T-helper 2 cell treated with Interferon-gamma antibody and Interleukin-4, amounts not matched to agents 5 μg/mL and 100 μg/mL, for 36 hours (primary cell): Measurements from ENCODE around the gene PXDN.

Experiments
- DNase-seq: peaks from one replicate; pipeline ENCODE4 v3.0.0; 2021; ENCODE audit warnings: low spot score
- H3K27ac Mint-ChIP-seq: one replicate; pipeline ENCODE4 v1.8.0; 2021; ENCODE audit warnings: mild to moderate bottlenecking, mixed read lengths
- H3K27me3 Mint-ChIP-seq: one replicate; pipeline ENCODE4 v1.8.0; 2021; ENCODE audit warnings: low read depth, mixed read lengths
- H3K36me3 Mint-ChIP-seq: one replicate; pipeline ENCODE4 v1.8.0; 2021; ENCODE audit warnings: low read depth, mixed read lengths
- H3K4me1 Mint-ChIP-seq: one replicate; pipeline ENCODE4 v1.8.0; 2021; ENCODE audit warnings: low read depth, mixed read lengths
- H3K4me3 Mint-ChIP-seq: one replicate; pipeline ENCODE4 v1.8.0; 2022; ENCODE audit warnings: mild to moderate bottlenecking, moderate library complexity, mixed read lengths
- H3K9me3 Mint-ChIP-seq: one replicate; pipeline ENCODE4 v1.8.0; 2021; ENCODE audit warnings: mixed read lengths

Gene PXDN

DNA sequence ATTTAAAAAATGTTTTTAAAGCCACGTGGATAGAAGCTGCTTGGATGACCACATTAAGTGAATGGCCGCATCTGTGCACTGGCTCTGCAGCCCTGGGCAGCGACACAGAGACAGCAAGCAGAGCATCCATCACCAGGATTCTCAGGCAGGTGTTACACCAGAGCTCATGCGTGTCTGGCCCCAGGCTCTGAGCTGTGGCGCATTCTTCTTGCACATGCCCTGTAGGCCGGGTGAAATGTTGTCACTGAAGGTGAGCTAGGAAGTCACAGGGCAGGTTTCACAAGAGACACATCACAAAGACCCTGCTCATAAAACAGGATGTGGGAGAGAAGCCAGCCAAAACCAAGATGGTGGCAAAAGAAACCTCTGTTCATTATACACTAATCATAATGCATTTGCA, 8.4 kb upstream of the PXDN start:
- Mint-ChIP-seq H3K4me3 (no peak overlapping the region), H3K4me1 (no peaks in the 10 kb centered on the region), H3K27ac (no peak overlapping the region), H3K27me3 (no peaks in the 10 kb centered on the region), H3K9me3 (peaks cover 9% of the 10 kb centered on the region), H3K36me3 (no peaks in the 10 kb centered on the region)
- no peak for DNase-seq

DNA sequence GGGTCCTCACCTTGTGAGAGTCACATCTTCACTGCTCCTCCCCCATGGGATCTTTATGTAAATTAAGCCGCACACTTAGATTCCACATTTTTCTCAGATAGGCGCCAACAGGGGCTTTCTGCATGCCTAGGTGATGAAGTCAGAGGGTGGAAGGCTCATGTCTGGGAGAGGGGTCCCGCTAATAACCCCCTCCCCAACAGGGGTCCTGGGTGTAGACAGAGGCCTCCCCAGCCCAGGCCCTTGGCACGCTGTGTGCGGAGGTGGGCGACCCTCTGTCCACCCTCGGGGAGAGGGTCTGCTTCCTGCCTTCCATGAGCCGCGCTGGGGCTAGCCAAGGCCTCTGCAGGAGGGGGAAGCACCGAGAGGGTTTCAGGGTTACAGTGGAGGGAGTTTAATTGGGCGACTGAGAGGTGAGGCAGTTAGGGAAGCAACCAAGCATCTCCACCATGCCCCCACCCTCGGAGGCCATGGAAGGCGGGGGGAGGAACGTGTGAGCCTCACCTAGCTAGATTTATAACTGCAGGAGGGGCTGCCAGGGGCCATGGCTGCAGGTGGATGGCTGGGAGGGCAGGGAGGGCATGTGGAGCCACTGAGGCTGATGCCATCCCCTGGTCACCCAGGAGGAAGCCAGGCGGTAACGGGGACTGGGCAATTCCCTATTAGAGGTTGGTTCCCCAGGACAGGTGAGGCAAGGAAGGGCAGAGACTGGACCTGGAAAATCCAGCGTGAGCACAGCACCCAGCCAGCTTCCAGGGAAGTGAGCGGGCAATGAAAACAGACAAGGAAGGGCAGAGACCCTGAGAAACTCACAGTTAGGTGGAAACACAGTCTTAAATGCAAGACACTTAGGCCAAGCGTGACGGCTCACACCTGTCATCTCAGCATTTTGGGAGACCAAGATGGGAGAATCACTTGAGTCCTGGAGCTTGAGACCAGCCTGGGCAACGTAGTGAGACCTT, 7.7 kb upstream of the PXDN start:
- peaks cover 9% of the 10 kb centered on the region for H3K9me3 Mint-ChIP-seq
- no peaks in the 10 kb centered on the region for H3K4me1 Mint-ChIP-seq
- H3K27me3 Mint-ChIP-seq, result no peaks in the 10 kb centered on the region
- no peaks in the 10 kb centered on the region for H3K36me3 Mint-ChIP-seq
- no peak for DNase-seq
- H3K4me3 Mint-ChIP-seq, result no peak overlapping the region
- no peak overlapping the region for H3K27ac Mint-ChIP-seq

DNA sequence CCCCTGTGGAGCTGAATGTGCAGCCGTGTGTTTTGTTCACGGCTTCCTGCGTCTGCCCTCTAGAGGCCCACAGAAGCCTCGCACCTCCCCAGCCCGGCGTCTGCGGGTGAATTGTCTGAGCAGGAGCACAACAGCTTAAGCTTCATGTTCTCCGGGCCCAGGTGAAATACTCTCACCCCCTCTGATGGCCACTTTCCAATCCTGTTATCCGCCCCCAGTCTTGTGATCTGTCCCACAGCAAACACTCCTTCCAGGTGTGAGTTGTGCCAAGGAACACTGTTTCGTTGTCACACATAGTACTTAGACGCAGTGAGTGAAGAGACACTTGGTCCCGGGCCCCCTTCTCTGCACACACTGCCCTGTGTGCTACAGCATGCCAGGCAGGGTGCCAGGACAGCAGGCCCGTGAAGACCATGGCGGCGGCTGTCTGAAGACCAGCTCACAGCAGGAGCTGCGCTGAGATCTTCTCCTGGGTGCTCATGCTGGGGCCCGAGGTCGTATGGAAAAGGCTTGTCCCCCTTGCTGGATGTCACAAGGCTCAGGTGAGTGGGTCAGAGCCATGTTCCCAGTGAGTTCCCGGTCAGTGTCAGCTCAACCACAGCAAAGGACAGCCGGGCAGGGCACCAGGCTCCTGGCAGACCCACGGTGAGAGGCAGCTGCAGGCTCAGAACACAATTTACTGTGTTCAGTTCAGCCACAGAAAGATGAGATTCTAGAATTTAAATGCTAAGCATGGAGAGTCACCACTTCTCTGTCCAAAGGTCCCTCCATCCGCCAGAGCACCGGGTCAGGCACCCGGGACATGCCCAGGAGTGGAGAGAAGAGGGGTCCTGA, 6.8 kb upstream of the PXDN start:
- H3K27ac Mint-ChIP-seq, result no peak overlapping the region

DNA sequence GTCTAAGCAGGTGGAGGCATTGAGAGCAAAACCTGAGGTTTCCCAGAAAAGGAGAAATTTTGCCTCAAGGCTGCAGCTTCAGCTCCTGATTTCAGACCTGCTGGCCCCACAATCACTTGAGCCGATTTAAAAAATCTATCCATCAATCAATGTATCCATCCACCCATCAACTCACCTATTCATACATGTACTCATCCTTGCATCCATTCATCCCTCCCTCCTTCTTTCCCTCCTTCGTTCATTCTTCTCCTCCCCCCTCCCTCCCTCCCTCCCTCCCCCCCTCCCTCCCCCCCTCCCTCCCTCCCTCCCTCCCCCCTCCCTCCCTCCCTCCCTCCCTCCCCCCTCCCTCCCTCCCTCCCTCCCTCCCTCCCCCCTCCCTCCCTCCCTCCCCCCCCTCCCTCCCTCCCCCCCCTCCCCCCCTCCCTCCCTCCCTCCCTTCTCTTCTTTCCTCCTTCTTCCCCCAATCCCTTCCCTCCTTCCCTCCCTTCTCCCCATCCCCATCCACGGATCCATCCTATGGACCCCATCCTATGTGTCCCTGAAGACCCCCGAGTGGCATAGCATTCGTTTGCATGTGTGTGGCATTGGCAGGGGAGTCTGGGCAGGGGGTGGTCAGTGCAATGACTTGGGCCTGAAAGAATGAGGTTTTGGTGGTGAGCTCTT, 6.1 kb upstream of the PXDN start:
- Mint-ChIP-seq H3K4me3 (no peak overlapping the region), H3K27me3 (peaks cover 16% of the 10 kb centered on the region), H3K9me3 (peaks cover 5% of the 10 kb centered on the region), H3K27ac (no peak overlapping the region), H3K36me3 (no peaks in the 10 kb centered on the region), H3K4me1 (no peaks in the 10 kb centered on the region)
- no peak for DNase-seq

More for the DNA sequence above, 6.8 kb upstream of the PXDN start:
- no peak overlapping the region for H3K4me3 Mint-ChIP-seq
- peaks cover 9% of the 10 kb centered on the region for H3K9me3 Mint-ChIP-seq
- DNase-seq, result peak; percentile 10
- H3K27me3 Mint-ChIP-seq, result peaks cover 9% of the 10 kb centered on the region
- H3K4me1 Mint-ChIP-seq, result no peaks in the 10 kb centered on the region
- H3K36me3 Mint-ChIP-seq, result no peaks in the 10 kb centered on the region

DNA sequence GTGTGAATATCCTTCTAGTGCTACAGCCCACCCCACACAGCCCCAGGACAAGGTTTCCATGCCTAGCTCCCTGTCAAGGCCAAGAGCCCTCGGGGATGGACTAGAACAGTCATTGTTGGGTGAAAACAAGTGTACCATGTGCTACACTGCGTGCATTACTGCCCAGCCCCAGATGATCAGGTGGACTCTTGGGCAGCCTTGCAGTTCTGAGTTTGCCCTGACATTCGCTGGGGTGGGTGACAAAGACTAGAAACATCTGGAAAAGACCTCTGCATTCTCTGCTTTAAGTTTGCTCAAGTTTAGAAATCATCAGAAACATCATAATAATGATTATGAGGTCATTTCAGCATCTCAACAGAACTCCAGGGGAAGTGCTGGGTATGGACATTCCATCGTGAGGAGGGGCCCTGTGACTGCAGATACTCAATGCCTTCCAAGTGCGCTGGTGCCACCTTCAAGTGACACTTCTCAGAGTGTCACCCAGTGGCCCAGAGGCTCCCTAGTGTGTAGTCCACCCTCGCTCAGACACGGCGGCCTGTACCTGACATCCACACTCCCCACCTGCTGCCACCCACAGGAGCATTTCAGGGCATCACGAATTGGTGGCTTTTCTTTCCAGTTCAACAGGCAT, 5.3 kb upstream of the PXDN start:
- Mint-ChIP-seq H3K36me3 (no peaks in the 10 kb centered on the region), H3K9me3 (no peaks in the 10 kb centered on the region), H3K4me3 (no peak overlapping the region), H3K27ac (no peak overlapping the region), H3K4me1 (no peaks in the 10 kb centered on the region), H3K27me3 (peaks cover 22% of the 10 kb centered on the region)
- DNase-seq, result no peak

DNA sequence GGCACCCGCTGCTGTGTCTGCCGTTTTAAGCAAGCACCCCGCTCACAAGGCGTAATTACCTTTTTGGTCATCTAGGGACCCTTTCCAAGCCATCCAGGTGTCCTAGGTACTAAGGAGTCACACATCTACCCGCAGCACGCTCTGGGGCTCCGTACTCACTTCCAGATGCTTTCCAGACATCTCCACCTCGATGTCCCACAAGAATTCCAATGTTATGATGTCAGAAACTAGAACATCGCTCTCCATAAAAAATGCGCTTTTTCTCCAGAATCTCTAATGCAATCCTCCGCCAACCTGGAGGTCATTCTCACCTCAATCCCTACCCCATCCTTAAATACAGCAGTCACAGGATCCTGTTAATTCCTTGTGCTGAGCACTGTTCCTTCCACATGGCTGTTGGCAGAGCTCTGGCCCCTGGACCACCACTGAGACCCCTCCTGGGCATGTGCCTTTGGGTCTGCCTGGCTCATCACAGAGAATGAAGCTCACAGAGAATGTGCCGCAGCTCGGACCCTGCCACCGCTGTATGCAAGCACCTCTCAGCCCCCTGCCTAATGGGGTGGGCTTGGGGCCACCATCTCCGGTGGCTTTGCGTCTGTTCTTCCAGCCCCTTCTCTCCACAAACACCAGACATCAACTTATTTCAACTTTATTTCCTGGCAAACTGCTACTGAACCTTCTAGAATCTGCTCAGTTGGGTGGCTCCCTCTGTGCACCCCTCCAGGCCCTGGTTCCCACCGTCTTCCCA, 4.6 kb upstream of the PXDN start:
- Mint-ChIP-seq H3K27ac (no peak overlapping the region), H3K27me3 (peaks cover 22% of the 10 kb centered on the region), H3K4me3 (no peak overlapping the region), H3K36me3 (no peaks in the 10 kb centered on the region), H3K9me3 (no peaks in the 10 kb centered on the region), H3K4me1 (no peaks in the 10 kb centered on the region)
- no peak for DNase-seq

DNA sequence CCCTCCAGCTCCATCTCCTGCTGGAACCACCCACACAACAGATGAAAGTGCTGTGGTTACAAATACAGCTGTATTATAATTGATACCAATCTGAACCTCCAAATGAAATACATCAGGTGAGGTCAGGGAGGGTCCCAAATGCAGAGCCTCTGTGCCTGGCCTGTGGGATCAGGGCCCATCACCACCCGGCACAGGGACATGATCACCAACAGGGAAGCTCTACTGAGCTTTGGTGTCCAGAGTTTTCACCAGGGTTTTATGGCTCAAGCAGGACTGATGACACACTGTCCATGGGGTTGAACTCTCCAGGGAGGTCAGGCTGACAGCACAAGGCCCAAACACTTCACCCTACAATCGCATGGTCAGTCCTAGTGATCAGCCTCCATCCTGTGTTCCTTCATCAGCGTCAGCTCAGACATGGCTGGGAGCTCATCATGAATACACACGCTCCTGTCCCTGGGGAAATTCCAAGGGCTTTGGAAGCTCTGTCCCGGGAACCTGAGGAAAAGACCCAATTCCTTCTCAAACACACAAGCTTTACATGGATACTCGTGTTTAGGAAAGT, 3.9 kb upstream of the PXDN start:
- H3K27me3 Mint-ChIP-seq, result peaks cover 22% of the 10 kb centered on the region
- H3K36me3 Mint-ChIP-seq, result no peaks in the 10 kb centered on the region
- H3K4me3 Mint-ChIP-seq, result no peak overlapping the region
- no peaks in the 10 kb centered on the region for H3K9me3 Mint-ChIP-seq
- no peaks in the 10 kb centered on the region for H3K4me1 Mint-ChIP-seq
- no peak overlapping the region for H3K27ac Mint-ChIP-seq
- no peak for DNase-seq

DNA sequence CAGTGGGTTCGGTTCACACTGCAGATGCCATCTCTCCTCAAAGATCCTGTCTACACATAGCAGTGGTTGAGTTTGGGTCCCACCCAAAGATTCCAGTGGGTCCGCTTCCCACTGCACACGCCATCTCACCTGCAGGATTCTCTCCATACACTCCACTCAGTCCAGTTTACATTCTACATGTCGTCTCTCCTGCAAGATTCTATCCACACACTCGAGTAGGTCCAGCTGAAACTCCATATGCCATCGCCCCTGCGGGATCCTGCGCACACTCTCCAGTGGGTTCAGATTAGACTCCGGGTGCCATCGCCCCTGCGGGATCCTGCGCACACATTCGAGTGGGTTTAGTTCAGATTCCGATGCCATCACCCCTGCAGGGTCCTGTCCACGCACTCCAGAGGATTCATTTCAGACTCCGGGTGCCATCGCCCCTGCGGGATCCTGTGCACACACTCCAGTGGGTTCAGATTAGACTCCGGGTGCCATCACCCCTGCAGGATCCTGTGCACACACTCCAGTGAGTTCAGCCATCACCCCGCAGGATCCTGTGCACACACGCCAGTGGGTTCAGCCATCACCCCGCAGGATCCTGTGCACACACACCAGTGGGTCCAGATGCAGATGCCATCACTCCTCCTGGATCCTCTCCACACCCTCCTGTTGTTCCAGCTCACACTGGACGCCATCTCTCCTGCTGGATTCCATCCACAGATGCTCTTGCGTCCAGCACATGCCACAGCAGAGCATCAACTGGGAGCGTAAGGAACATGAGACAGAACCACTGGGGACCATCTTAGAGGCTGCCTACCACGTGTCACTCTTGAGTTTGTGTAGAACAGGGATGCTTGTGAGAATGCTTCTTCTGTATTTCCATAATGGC, 3.0 kb upstream of the PXDN start:
- Mint-ChIP-seq H3K9me3 (no peaks in the 10 kb centered on the region), H3K27ac (no peak overlapping the region), H3K4me3 (no peak overlapping the region), H3K4me1 (no peaks in the 10 kb centered on the region), H3K36me3 (no peaks in the 10 kb centered on the region), H3K27me3 (peaks cover 28% of the 10 kb centered on the region)
- DNase-seq, result no peak

DNA sequence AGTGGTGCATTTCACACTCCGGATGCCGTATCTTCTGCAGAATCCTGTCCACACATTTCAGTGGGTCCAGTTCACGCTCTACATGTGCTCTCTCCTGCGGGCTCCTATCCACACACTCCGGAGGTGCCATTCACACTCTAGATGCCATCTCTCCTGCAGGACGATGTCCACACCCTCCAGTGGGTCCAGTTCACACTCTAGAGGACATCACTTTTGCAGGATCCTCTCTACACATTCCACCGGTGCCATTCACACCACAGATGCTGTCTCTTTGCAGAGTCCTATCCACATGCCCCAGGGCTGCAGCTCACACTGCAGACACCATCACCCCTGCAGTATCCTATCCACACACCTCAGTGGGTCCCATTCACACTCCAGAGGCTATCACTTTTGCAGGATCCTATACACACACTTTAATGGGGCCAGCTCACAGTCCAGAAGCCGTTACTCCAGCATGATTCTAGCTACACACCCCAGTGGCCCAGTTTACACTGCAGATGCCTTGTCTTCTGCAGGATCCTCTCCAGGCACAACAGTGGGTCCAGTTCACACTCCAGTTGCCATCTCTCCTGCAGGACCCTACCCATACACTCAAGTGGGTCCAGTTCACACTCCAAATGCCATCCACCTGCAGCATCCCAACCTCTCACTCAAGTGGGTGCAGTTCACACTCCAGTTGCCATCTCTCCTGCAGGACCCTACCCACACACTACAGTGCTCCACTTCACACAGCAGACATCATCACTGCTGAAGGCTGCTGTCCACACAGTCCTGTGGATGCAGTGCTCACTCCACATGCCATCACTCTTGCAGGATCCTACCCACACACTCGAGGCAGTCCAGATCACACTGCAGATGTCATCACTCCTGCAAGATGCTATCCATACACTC, 2.1 kb upstream of the PXDN start:
- Mint-ChIP-seq H3K4me3 (no peak overlapping the region), H3K36me3 (no peaks in the 10 kb centered on the region), H3K27me3 (peaks cover 35% of the 10 kb centered on the region), H3K27ac (no peak overlapping the region), H3K9me3 (no peaks in the 10 kb centered on the region), H3K4me1 (no peaks in the 10 kb centered on the region)
- no peak for DNase-seq

DNA sequence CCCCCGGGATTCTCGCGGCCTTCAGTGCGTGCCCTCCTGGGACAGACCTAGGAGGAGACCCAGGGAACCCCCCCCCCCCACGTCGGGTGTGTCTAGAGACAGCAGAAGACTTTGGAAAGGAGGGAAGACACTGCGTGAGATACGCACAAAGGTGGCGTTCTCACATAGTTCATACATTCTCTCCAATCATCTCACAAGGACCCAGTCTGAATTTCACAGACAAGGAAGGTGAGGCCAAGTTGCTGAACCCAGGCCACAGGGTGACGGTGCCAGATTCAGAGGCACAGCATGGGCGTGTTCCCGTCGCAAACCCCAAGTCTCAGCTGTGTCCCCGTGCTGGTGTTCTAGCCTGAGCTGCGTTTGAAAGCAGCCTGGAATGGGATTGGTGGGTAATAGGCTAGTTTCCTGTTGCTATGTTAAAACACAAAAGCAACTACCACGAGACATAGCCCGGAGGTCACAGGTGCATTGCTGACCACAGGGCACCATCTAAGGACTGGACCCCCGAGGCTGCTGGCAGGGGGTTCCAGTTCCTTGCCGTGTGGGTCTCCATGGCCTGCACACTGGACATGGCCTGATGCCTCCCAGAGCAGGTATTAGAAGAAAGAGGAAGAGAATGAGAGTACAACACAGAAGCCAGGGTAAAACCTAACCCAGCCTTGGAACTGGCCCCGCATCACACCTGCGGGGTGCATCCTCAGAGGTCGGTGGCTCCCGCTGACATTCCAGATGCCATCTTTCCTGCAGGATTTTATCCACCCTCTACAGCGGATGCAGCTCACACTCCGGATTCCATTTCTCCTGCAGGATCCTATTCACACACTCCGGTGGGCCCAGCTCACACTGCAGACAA, 1.1 kb upstream of the PXDN start:
- Mint-ChIP-seq H3K9me3 (no peaks in the 10 kb centered on the region), H3K4me1 (no peaks in the 10 kb centered on the region), H3K36me3 (no peaks in the 10 kb centered on the region), H3K27ac (no peak overlapping the region), H3K27me3 (peaks cover 39% of the 10 kb centered on the region), H3K4me3 (no peak overlapping the region)
- DNase-seq, result no peak

DNA sequence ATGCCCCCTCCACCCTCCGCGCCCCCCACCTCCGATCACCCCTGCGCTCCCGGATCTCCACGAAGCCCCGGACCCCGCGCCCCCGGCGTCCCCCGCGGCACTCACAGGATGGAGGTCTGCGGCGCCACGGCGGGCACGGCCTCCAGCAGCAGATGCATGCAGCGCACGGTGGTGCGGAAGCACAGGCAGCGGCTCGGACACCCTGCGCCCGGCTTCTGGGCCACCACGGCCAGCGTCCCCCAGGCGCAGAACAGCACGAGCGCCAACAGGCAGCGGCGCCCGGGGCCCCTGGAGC, 217 bp downstream of the PXDN start:
- DNase-seq, result no peak
- no peaks in the 10 kb centered on the region for H3K9me3 Mint-ChIP-seq
- H3K36me3 Mint-ChIP-seq, result no peaks in the 10 kb centered on the region
- no peak overlapping the region for H3K27ac Mint-ChIP-seq
- no peaks in the 10 kb centered on the region for H3K4me1 Mint-ChIP-seq
- H3K27me3 Mint-ChIP-seq, result peaks cover 39% of the 10 kb centered on the region
- no peak overlapping the region for H3K4me3 Mint-ChIP-seq
